ENCODE data around the gene ARSG. TPM values are rescaled to one million over a fixed set of nuclear protein-coding genes. Genes with fewer than 3 reads are reported as not detected.
"Not testable (repeated sequence)": the region's sequence is repeated elsewhere in the genome, so short reads cannot be mapped to it uniquely, and the experiment has no call there.

Gene ARSG
- polyA plus RNA-seq (ENCODE audit: insufficient read length), result 3.5 TPM

GRCh38 chr17:68290955-68291835, at the start of gene ARSG, which contains the start of gene SLC16A6:
Gene ARSG (plus strand): TSS chr17:68291495. CDS start chr17:68307494, 15,999 bp downstream.
Gene SLC16A6 (minus strand): TSS chr17:68291127. CDS start chr17:68278320, 12,807 bp downstream.
- DNase-seq, result peak; percentile 72

GRCh38 chr17:68246271-68247028, 44.8 kb upstream of the ARSG start:
- DNase-seq, result no peak

GRCh38 chr17:68247445-68248198, 43.7 kb upstream of the ARSG start, which contains the start of gene AMZ2:
Gene AMZ2 (plus strand): TSS chr17:68248043. CDS start chr17:68250188, 2,145 bp downstream.
- peak; percentile 98 for DNase-seq

- DNase-seq, result peak; percentile 72
Measured at GRCh38 chr17:68248199-68248825, 43.0 kb upstream of the ARSG start.

GRCh38 chr17:68248891-68249290, 42.4 kb upstream of the ARSG start:
- DNase-seq, result no peak

GRCh38 chr17:68249354-68249765, 41.9 kb upstream of the ARSG start:
- no peak for DNase-seq

GRCh38 chr17:68253426-68253825, 37.9 kb upstream of the ARSG start:
- DNase-seq, result not testable (repeated sequence)

GRCh38 chr17:68255151-68255550, 36.1 kb upstream of the ARSG start:
- DNase-seq, result no peak

GRCh38 chr17:68255731-68256538, 35.4 kb upstream of the ARSG start:
- DNase-seq, result no peak

GRCh38 chr17:68256701-68257100, 34.6 kb upstream of the ARSG start:
- not testable (repeated sequence) for DNase-seq

- DNase-seq, result no peak
Measured at GRCh38 chr17:68257934-68258333, 33.4 kb upstream of the ARSG start.

GRCh38 chr17:68258890-68259647, 32.2 kb upstream of the ARSG start:
- not testable (repeated sequence) for DNase-seq

GRCh38 chr17:68259648-68259951, 31.7 kb upstream of the ARSG start:
- not testable (repeated sequence) for DNase-seq

GRCh38 chr17:68260051-68260762, 31.1 kb upstream of the ARSG start:
- no peak for DNase-seq

GRCh38 chr17:68262467-68262866, 28.8 kb upstream of the ARSG start:
- DNase-seq, result not testable (repeated sequence)

- DNase-seq, result not testable (repeated sequence)
Measured at GRCh38 chr17:68263101-68263681, 28.1 kb upstream of the ARSG start.

- DNase-seq, result not testable (repeated sequence)
Measured at GRCh38 chr17:68265833-68266232, 25.5 kb upstream of the ARSG start.

- no peak for DNase-seq
Measured at GRCh38 chr17:68273722-68274121, 17.6 kb upstream of the ARSG start.

- DNase-seq, result not testable (repeated sequence)
Measured at GRCh38 chr17:68276339-68276738, 15.0 kb upstream of the ARSG start.

All from hindlimb muscle (tissue), 1 donor.